ENCODE results near the gene FSIP2.

Gene FSIP2

DNA sequence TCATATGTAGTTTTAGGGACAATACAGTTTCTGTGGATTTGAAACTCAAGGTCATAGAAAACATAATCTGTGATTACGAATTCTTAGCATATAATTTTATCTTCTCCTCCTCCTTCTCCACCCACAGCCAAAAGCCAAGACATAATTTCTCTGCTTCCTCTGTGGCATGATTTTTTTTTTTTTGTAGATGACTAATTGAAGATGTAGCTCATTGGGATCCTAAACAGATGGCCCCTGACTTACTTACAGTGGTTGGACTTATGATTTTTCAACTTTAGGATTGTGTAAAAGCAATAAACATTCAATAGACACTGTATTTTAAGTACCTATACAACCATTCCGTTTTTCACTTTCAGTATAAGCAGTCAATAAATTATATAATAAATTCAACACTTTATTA lies 42.3 kb downstream of the FSIP2 start:
- no peak overlapping the region for H3K4me3 ChIP-seq (ENCODE audit: low read length)
- H3K9me3 ChIP-seq (ENCODE audit: insufficient read depth, low read depth, low read length), result no peaks in the 10 kb centered on the region
- no peaks in the 10 kb centered on the region for H3K4me1 ChIP-seq (ENCODE audit: insufficient read depth, low read length)
- no peaks in the 10 kb centered on the region for H3K36me3 ChIP-seq (ENCODE audit: insufficient read depth, low read length)
- H3K9ac ChIP-seq (ENCODE audit: low read depth, low read length), result no peak overlapping the region
- no peaks in the 10 kb centered on the region for H3K27me3 ChIP-seq (ENCODE audit: insufficient read depth, low read length)
- H3K27ac ChIP-seq (ENCODE audit: low read depth, low read length), result no peak overlapping the region
- 73% methylated on average over 1 of the region's 2 CpGs for WGBS

DNA sequence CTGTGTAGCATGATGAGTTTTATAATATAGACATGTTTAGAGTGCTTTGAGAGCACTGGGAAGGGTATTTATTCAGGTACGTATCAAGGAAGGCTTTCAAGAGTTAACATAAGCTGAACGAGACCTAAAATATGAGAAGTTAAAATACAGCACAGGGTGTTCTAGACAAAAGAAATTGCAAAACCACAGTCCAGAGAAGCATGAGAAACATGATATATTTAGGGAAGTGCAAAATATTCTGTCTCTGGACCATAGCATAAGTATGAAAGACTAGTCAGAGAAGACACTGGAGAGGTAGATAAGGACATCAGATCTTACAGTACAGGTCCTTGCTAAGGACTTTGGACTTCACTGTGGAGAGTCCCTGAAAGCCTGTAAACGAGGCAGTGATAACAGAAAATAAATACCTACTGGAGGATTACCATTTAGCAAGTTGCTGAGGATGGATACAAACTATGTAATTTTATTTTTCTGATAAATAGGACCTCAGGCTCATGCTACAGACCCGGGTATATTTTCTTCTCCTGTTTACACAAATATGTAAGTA lies 43.7 kb downstream of the FSIP2 start:
- no peaks in the 10 kb centered on the region for H3K4me1 ChIP-seq (ENCODE audit: insufficient read depth, low read length)
- no peak overlapping the region for H3K4me3 ChIP-seq (ENCODE audit: low read length)
- no peaks in the 10 kb centered on the region for H3K27me3 ChIP-seq (ENCODE audit: insufficient read depth, low read length)
- 84% methylated on average over 3 of the region's 4 CpGs for WGBS
- H3K9me3 ChIP-seq (ENCODE audit: insufficient read depth, low read depth, low read length), result no peaks in the 10 kb centered on the region
- no peak overlapping the region for H3K9ac ChIP-seq (ENCODE audit: low read depth, low read length)
- no peaks in the 10 kb centered on the region for H3K36me3 ChIP-seq (ENCODE audit: insufficient read depth, low read length)
- no peak overlapping the region for H3K27ac ChIP-seq (ENCODE audit: low read depth, low read length)

DNA sequence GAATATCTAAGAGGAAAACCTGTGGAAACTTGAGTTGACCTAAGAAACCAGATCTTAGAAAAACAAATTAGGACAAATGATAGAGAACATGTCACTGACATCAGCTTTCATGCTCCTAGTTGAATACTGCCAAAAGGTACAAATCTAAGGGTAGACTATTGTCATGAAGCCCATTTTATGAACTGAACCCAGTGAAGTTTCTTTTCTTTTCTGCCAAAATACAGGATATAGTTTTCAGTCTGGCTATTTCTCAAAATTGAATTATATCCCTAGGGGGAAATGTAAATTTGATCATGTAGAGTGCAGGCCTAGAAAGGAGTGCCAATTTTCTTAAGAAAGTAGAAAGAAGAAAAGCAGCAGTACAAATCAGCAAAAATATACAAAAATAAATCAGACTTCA lies 46.6 kb downstream of the FSIP2 start:
- Histone ChIP-seq H3K9ac (ENCODE audit: low read depth, low read length) (no peak overlapping the region), H3K4me3 (ENCODE audit: low read length) (no peak overlapping the region), H3K9me3 (ENCODE audit: insufficient read depth, low read depth, low read length) (no peaks in the 10 kb centered on the region), H3K4me1 (ENCODE audit: insufficient read depth, low read length) (no peaks in the 10 kb centered on the region), H3K27ac (ENCODE audit: low read depth, low read length) (no peak overlapping the region), H3K36me3 (ENCODE audit: insufficient read depth, low read length) (no peaks in the 10 kb centered on the region), H3K27me3 (ENCODE audit: insufficient read depth, low read length) (no peaks in the 10 kb centered on the region)

GRCh38 chr2:185785851-185786473 lies 47.4 kb downstream of the FSIP2 start:
- Histone ChIP-seq H3K4me3 (ENCODE audit: low read length) (no peak overlapping the region), H3K9ac (ENCODE audit: low read depth, low read length) (no peak overlapping the region), H3K27ac (ENCODE audit: low read depth, low read length) (no peak overlapping the region), H3K36me3 (ENCODE audit: insufficient read depth, low read length) (no peaks in the 10 kb centered on the region), H3K27me3 (ENCODE audit: insufficient read depth, low read length) (no peaks in the 10 kb centered on the region), H3K9me3 (ENCODE audit: insufficient read depth, low read depth, low read length) (no peaks in the 10 kb centered on the region), H3K4me1 (ENCODE audit: insufficient read depth, low read length) (no peaks in the 10 kb centered on the region)
- WGBS, result 100% methylated on average over 2 of the region's 2 CpGs

DNA sequence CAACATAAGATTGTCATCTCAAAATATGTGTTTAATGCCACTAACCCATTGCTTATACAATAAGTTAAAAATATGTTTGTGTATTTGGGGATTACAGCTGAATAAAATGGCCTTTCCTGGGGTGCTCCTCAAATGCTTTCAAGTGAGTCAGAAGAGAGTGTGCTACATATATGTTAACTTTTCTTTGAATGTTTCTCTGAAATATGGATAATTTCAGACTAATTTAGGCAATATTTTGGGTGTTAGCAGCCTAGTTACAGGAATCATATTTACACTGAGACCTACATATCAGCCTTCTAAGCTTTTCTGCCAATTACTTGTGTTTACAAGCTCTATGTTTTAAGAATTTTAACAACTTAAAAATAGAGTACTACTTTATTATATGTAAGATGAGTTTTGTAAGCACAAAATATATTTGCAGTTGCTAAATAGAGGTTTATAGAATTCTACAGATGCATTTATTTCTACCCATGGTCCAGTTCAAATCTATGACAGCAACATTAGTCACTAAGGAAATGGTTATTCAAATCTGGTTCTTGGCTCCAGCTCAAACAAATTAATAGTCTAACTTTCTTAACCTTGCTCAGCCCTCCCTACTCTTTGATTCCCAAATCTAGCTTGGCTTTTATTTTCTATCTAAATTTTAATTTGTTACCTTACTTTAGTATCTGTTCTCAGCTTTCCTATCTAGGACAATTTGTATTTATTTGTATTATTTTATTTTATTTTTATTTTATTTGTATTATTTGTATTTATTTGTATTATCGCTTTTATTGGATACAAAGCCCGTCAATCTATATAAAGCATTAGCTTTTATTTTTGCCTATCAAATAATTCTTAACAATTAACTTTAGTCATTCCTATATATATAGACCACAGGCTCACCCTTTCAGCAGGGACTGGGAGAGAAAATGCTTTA lies 48.9 kb downstream of the FSIP2 start:
- H3K4me1 ChIP-seq (ENCODE audit: insufficient read depth, low read length), result no peaks in the 10 kb centered on the region
- H3K9ac ChIP-seq (ENCODE audit: low read depth, low read length), result no peak overlapping the region
- H3K9me3 ChIP-seq (ENCODE audit: insufficient read depth, low read depth, low read length), result no peaks in the 10 kb centered on the region
- no peaks in the 10 kb centered on the region for H3K36me3 ChIP-seq (ENCODE audit: insufficient read depth, low read length)
- no peak overlapping the region for H3K4me3 ChIP-seq (ENCODE audit: low read length)
- no peaks in the 10 kb centered on the region for H3K27me3 ChIP-seq (ENCODE audit: insufficient read depth, low read length)
- no CpG with 5 or more reads among the region's 2 CpGs for WGBS
- H3K27ac ChIP-seq (ENCODE audit: low read depth, low read length), result no peak overlapping the region

GRCh38 chr2:185790361-185790760 lies 51.8 kb downstream of the FSIP2 start:
- Histone ChIP-seq H3K27ac (ENCODE audit: low read depth, low read length) (no peak overlapping the region), H3K4me1 (ENCODE audit: insufficient read depth, low read length) (no peaks in the 10 kb centered on the region), H3K9ac (ENCODE audit: low read depth, low read length) (no peak overlapping the region), H3K4me3 (ENCODE audit: low read length) (no peak overlapping the region), H3K36me3 (ENCODE audit: insufficient read depth, low read length) (no peaks in the 10 kb centered on the region), H3K9me3 (ENCODE audit: insufficient read depth, low read depth, low read length) (peaks cover 2% of the 10 kb centered on the region; the same call in 1 of the 2 replicates), H3K27me3 (ENCODE audit: insufficient read depth, low read length) (no peaks in the 10 kb centered on the region)
- 95% methylated on average over 2 of the region's 2 CpGs for WGBS

DNA sequence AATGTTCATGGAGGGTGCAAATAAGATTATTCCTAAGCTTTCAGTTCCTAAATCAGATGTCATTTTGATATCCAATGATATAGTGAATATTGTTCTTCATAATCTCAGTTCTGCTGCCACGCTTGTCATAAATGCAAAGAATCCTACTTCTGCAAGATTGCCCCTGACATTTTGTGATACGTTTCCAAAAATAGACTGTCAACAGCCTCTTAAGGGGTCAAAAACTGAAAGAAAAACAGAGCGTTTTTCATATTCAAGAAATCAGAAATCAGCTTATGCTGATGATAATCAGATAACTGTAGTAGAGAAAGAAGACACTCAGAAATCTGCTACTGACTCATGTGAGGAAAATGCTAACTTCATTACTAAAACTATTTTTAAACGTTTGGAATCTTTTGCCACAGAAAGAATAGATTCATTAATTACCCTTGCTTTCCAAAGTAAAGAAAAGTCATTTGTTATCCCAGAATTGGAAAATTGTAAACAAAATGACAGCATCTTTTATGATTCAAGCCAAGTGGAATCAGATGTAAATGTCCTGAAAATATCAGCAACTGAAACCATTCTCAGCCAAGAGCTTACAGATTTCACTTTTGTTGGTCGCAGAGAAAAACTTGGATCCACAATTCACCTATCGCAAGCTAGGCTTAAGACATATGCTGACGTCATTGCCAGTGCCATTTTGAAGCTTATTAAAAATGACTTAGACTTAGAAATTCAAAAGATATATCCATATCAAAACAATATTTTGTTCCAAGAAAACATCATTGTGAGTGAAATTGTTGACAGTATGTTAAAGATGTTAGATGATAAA lies 55.1 kb downstream of the FSIP2 start:
- 92% methylated on average over 7 of the region's 7 CpGs for WGBS
- Histone ChIP-seq H3K9ac (ENCODE audit: low read depth, low read length) (no peak overlapping the region), H3K27me3 (ENCODE audit: insufficient read depth, low read length) (no peaks in the 10 kb centered on the region), H3K9me3 (ENCODE audit: insufficient read depth, low read depth, low read length) (peaks cover 2% of the 10 kb centered on the region; the same call in 1 of the 2 replicates), H3K4me3 (ENCODE audit: low read length) (no peak overlapping the region), H3K4me1 (ENCODE audit: insufficient read depth, low read length) (no peaks in the 10 kb centered on the region), H3K27ac (ENCODE audit: low read depth, low read length) (no peak overlapping the region), H3K36me3 (ENCODE audit: insufficient read depth, low read length) (no peaks in the 10 kb centered on the region)

GRCh38 chr2:185796758-185797157 lies 58.2 kb downstream of the FSIP2 start:
- H3K4me3 ChIP-seq (ENCODE audit: low read length), result no peak overlapping the region
- H3K9ac ChIP-seq (ENCODE audit: low read depth, low read length), result no peak overlapping the region
- H3K36me3 ChIP-seq (ENCODE audit: insufficient read depth, low read length), result no peaks in the 10 kb centered on the region
- whole genome bisulfite sequencing, result 92% methylated on average over 2 of the region's 2 CpGs
- H3K4me1 ChIP-seq (ENCODE audit: insufficient read depth, low read length), result no peaks in the 10 kb centered on the region
- H3K27ac ChIP-seq (ENCODE audit: low read depth, low read length), result no peak overlapping the region
- H3K9me3 ChIP-seq (ENCODE audit: insufficient read depth, low read depth, low read length), result peaks cover 2% of the 10 kb centered on the region; the same call in 1 of the 2 replicates
- H3K27me3 ChIP-seq (ENCODE audit: insufficient read depth, low read length), result no peaks in the 10 kb centered on the region

DNA sequence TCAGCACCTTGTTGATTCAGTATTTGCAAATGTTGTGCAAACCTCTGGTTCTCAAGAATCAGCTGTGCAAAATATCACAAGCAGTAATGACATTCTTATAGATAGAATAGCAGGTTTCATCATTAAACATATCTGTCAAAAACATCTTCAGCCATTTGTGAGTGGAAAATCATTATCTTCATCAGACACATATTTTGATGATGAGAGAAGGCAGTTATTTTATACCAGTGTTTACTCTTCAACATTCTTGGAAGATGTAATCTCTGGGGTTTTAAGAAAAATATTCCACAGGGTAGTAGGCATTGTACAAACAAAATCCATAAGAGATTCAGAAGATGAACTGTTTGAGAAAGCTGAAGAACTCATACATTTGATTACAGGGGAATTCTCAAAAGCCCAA lies 64.3 kb downstream of the FSIP2 start:
- Histone ChIP-seq H3K4me1 (ENCODE audit: insufficient read depth, low read length) (no peaks in the 10 kb centered on the region), H3K9me3 (ENCODE audit: insufficient read depth, low read depth, low read length) (no peaks in the 10 kb centered on the region; the same call in 1 of the 2 replicates), H3K36me3 (ENCODE audit: insufficient read depth, low read length) (no peaks in the 10 kb centered on the region), H3K27ac (ENCODE audit: low read depth, low read length) (no peak overlapping the region), H3K4me3 (ENCODE audit: low read length) (no peak overlapping the region), H3K9ac (ENCODE audit: low read depth, low read length) (no peak overlapping the region), H3K27me3 (ENCODE audit: insufficient read depth, low read length) (no peaks in the 10 kb centered on the region)

- Histone ChIP-seq H3K9ac (ENCODE audit: low read depth, low read length) (no peak overlapping the region), H3K4me1 (ENCODE audit: insufficient read depth, low read length) (no peaks in the 10 kb centered on the region), H3K36me3 (ENCODE audit: insufficient read depth, low read length) (no peaks in the 10 kb centered on the region), H3K27me3 (ENCODE audit: insufficient read depth, low read length) (no peaks in the 10 kb centered on the region), H3K27ac (ENCODE audit: low read depth, low read length) (no peak overlapping the region), H3K4me3 (ENCODE audit: low read length) (no peak overlapping the region), H3K9me3 (ENCODE audit: insufficient read depth, low read depth, low read length) (peaks cover under 1% of the 10 kb centered on the region; the same call in 1 of the 2 replicates)
Observed at GRCh38 chr2:185806783-185807182, 68.2 kb downstream of the FSIP2 start.

DNA sequence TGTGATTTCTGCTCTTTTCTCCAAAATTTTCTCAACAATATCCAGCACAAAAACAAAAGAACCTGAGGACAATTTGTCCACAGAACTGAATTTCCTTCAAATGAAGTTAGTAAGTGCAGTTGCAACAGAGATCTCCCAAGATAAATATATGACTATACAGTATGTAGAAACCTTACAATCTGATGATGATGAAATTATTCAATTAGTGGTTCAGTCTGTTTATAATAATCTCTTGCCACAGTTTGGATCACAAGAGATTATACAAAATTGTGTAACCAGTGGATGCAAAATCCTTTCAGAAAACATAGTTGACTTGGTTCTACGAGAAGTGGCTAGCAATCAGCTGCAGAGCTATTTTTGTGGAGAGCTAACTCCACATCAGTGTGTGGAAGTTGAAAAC lies 68.7 kb downstream of the FSIP2 start:
- Histone ChIP-seq H3K4me3 (ENCODE audit: low read length) (no peak overlapping the region), H3K27me3 (ENCODE audit: insufficient read depth, low read length) (no peaks in the 10 kb centered on the region), H3K9ac (ENCODE audit: low read depth, low read length) (no peak overlapping the region), H3K27ac (ENCODE audit: low read depth, low read length) (no peak overlapping the region), H3K4me1 (ENCODE audit: insufficient read depth, low read length) (no peaks in the 10 kb centered on the region), H3K36me3 (ENCODE audit: insufficient read depth, low read length) (no peaks in the 10 kb centered on the region), H3K9me3 (ENCODE audit: insufficient read depth, low read depth, low read length) (peaks cover 4% of the 10 kb centered on the region; the same call in 1 of the 2 replicates)
- WGBS, result 100% methylated on average over 1 of the region's 1 CpG

All from HUES64 (cell line).